ENCODE measurements around the gene TXNRD2.

DNA sequence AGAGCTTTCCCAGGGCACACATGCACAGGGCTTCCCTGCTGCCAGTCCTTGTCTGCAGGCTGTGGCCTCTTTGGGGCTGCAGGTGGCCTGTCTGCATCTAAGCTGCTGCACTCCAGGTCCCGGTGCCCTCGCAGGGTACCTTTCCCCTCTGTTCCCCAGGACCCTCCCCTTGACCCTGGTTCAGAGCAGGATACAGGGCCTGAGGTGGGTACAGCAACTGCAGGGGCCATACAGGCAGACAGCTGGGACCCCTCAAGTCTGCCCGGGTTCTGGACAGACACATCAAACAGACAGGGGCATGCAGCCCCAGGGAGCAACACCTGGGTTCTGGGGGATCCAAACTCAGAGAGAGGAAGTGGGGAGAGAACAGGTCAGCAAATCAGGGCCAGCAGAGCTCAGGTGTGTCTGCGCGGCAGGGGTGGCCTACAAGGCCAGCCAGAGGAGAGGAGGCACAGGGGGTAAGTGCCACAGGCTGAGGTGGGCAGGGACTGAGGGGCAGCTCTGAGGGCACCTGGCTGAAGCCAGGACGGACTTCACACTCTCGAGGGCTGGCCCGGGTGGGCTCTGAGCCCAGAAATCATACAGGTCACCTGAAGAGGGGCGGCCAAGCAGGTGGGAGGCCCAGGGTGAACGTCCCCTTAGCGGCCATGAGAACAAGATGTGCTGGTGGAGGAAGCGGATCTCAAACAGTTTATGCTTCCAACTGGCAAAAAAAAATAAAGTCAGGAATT is 29.9 kb downstream of the TXNRD2 start:
- TF ChIP-seq, protein P1, sequence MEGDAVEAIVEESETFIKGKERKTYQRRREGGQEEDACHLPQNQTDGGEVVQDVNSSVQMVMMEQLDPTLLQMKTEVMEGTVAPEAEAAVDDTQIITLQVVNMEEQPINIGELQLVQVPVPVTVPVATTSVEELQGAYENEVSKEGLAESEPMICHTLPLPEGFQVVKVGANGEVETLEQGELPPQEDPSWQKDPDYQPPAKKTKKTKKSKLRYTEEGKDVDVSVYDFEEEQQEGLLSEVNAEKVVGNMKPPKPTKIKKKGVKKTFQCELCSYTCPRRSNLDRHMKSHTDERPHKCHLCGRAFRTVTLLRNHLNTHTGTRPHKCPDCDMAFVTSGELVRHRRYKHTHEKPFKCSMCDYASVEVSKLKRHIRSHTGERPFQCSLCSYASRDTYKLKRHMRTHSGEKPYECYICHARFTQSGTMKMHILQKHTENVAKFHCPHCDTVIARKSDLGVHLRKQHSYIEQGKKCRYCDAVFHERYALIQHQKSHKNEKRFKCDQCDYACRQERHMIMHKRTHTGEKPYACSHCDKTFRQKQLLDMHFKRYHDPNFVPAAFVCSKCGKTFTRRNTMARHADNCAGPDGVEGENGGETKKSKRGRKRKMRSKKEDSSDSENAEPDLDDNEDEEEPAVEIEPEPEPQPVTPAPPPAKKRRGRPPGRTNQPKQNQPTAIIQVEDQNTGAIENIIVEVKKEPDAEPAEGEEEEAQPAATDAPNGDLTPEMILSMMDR (IDR thresholded peaks at IDR 0.05), result no peak
- no peak for TF ChIP-seq POLR2A (IDR thresholded peaks at IDR 0.05)

Measured in right lobe of liver (tissue), 4 donors.